ENCODE results near the gene PPP1R12C.

DNA sequence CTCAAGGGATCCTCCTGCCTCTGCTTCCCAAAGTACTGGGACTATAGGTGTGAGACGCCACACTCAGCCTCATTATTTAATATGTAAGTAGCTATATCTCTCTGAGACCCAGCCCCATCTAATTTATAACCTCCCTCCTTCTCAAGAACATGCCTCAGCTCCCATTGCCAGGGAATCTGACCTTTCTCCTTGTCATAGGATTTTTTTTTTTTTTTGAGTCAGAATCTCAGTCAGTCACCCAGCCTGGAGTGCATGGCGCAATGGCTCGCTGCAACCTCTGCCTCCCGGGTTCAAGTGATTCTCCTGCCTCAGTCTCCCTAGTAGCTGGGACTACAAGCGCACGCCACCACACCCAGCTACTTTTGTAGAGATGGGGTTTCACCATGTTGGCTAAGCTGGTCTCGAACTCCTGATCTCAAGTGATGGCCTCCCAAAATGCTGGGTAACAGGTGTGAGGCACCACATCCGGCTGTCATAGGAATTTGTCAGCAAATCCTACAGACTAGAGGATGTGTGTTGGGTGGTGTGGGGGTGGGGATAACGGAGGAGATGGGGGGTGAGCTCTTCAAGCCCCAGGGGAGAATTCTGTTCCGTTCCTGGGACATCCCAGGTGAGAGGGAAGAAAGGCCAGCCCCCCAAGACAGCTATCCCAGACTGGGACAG lies 46.8 kb downstream of the PPP1R12C start:
- TF ChIP-seq POLR2A (IDR thresholded peaks at IDR 0.05) (no peak), EP300 (IDR thresholded peaks at IDR 0.05) (no peak)
- TF ChIP-seq, protein P1, sequence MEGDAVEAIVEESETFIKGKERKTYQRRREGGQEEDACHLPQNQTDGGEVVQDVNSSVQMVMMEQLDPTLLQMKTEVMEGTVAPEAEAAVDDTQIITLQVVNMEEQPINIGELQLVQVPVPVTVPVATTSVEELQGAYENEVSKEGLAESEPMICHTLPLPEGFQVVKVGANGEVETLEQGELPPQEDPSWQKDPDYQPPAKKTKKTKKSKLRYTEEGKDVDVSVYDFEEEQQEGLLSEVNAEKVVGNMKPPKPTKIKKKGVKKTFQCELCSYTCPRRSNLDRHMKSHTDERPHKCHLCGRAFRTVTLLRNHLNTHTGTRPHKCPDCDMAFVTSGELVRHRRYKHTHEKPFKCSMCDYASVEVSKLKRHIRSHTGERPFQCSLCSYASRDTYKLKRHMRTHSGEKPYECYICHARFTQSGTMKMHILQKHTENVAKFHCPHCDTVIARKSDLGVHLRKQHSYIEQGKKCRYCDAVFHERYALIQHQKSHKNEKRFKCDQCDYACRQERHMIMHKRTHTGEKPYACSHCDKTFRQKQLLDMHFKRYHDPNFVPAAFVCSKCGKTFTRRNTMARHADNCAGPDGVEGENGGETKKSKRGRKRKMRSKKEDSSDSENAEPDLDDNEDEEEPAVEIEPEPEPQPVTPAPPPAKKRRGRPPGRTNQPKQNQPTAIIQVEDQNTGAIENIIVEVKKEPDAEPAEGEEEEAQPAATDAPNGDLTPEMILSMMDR (IDR thresholded peaks at IDR 0.05): no peak
